Measurements from ENCODE around the gene FNBP1L.

FNBP1L gene

GRCh38 chr1:93442741-93443140 is 5.2 kb upstream of the FNBP1L start:
- H3K4me1 ChIP-seq (ENCODE audit: control insufficient read depth, insufficient read depth, low read length): no peaks in the 10 kb centered on the region
- no peaks in the 10 kb centered on the region for H3K9me3 ChIP-seq (ENCODE audit: control insufficient read depth in 2 of 2, low read length in 2 of 2)
- no peaks in the 10 kb centered on the region for H3K36me3 ChIP-seq (ENCODE audit: control insufficient read depth in 2 of 2, insufficient read depth in 2 of 2, low read length in 2 of 2)
- H3K9ac ChIP-seq (ENCODE audit: low read length in 2 of 2): no peak overlapping the region
- peaks cover 0 to 4% of the 10 kb centered on the region in 2 donors for H3K27me3 ChIP-seq (ENCODE audit: control insufficient read depth in 1 of 2, insufficient read depth in 2 of 2, low read length in 2 of 2)
- H3K27ac ChIP-seq (ENCODE audit: low read length): no peak overlapping the region
- H3K4me3 ChIP-seq (ENCODE audit: low read length in 2 of 2): no peak overlapping the region

GRCh38 chr1:93443454-93443853 is 4.5 kb upstream of the FNBP1L start:
- H3K36me3 ChIP-seq (ENCODE audit: control insufficient read depth in 2 of 2, insufficient read depth in 2 of 2, low read length in 2 of 2): no peaks in the 10 kb centered on the region
- H3K4me1 ChIP-seq (ENCODE audit: control insufficient read depth, insufficient read depth, low read length): peaks cover 2% of the 10 kb centered on the region
- H3K27ac ChIP-seq (ENCODE audit: low read length): no peak overlapping the region
- H3K27me3 ChIP-seq (ENCODE audit: control insufficient read depth in 1 of 2, insufficient read depth in 2 of 2, low read length in 2 of 2): peaks cover 0 to 10% of the 10 kb centered on the region in 2 donors
- H3K9ac ChIP-seq (ENCODE audit: low read length in 2 of 2): no peak overlapping the region
- H3K9me3 ChIP-seq (ENCODE audit: control insufficient read depth in 2 of 2, low read length in 2 of 2): no peaks in the 10 kb centered on the region
- no peak overlapping the region for H3K4me3 ChIP-seq (ENCODE audit: low read length in 2 of 2)

GRCh38 chr1:93446837-93447451 is 974 bp upstream of the FNBP1L start:
- Histone ChIP-seq H3K4me3 (ENCODE audit: low read length in 2 of 2) (peak overlapping the region in 1 of 2 donors; percentile 78), H3K36me3 (ENCODE audit: control insufficient read depth in 2 of 2, insufficient read depth in 2 of 2, low read length in 2 of 2) (no peaks in the 10 kb centered on the region), H3K9ac (ENCODE audit: low read length in 2 of 2) (no peak overlapping the region), H3K27me3 (ENCODE audit: control insufficient read depth in 1 of 2, insufficient read depth in 2 of 2, low read length in 2 of 2) (peaks cover 13 to 32% of the 10 kb centered on the region in 2 donors), H3K4me1 (ENCODE audit: control insufficient read depth, insufficient read depth, low read length) (peaks cover 9% of the 10 kb centered on the region), H3K9me3 (ENCODE audit: control insufficient read depth in 2 of 2, low read length in 2 of 2) (no peaks in the 10 kb centered on the region), H3K27ac (ENCODE audit: low read length) (no peak overlapping the region)

GRCh38 chr1:93448292-93448982 is 519 bp downstream of the FNBP1L start:
- H3K9ac ChIP-seq (ENCODE audit: low read length in 2 of 2): peak overlapping the region; percentile 41 to 43
- no peaks in the 10 kb centered on the region for H3K9me3 ChIP-seq (ENCODE audit: control insufficient read depth in 2 of 2, low read length in 2 of 2)
- peaks cover 16 to 46% of the 10 kb centered on the region in 2 donors for H3K27me3 ChIP-seq (ENCODE audit: control insufficient read depth in 1 of 2, insufficient read depth in 2 of 2, low read length in 2 of 2)
- H3K4me1 ChIP-seq (ENCODE audit: control insufficient read depth, insufficient read depth, low read length): peaks cover 9% of the 10 kb centered on the region
- peak overlapping the region; percentile 70 to 78 for H3K4me3 ChIP-seq (ENCODE audit: low read length in 2 of 2)
- no peaks in the 10 kb centered on the region for H3K36me3 ChIP-seq (ENCODE audit: control insufficient read depth in 2 of 2, insufficient read depth in 2 of 2, low read length in 2 of 2)
- no peak overlapping the region for H3K27ac ChIP-seq (ENCODE audit: low read length)

- no peaks in the 10 kb centered on the region for H3K9me3 ChIP-seq (ENCODE audit: control insufficient read depth in 2 of 2, low read length in 2 of 2)
- peaks cover 9% of the 10 kb centered on the region for H3K4me1 ChIP-seq (ENCODE audit: control insufficient read depth, insufficient read depth, low read length)
- H3K36me3 ChIP-seq (ENCODE audit: control insufficient read depth in 2 of 2, insufficient read depth in 2 of 2, low read length in 2 of 2): no peaks in the 10 kb centered on the region
- peak overlapping the region; percentile 70 to 78 for H3K4me3 ChIP-seq (ENCODE audit: low read length in 2 of 2)
- peak overlapping the region in 1 of 2 donors; percentile 38 for H3K9ac ChIP-seq (ENCODE audit: low read length in 2 of 2)
- H3K27ac ChIP-seq (ENCODE audit: low read length): no peak overlapping the region
- H3K27me3 ChIP-seq (ENCODE audit: control insufficient read depth in 1 of 2, insufficient read depth in 2 of 2, low read length in 2 of 2): peaks cover 16 to 52% of the 10 kb centered on the region in 2 donors
Measured at GRCh38 chr1:93448983-93449804, 1.3 kb downstream of the FNBP1L start.

- Histone ChIP-seq H3K27me3 (ENCODE audit: control insufficient read depth in 1 of 2, insufficient read depth in 2 of 2, low read length in 2 of 2) (peaks cover 16 to 52% of the 10 kb centered on the region in 2 donors), H3K27ac (ENCODE audit: low read length) (no peak overlapping the region), H3K36me3 (ENCODE audit: control insufficient read depth in 2 of 2, insufficient read depth in 2 of 2, low read length in 2 of 2) (no peaks in the 10 kb centered on the region), H3K4me3 (ENCODE audit: low read length in 2 of 2) (no peak overlapping the region), H3K9ac (ENCODE audit: low read length in 2 of 2) (no peak overlapping the region), H3K9me3 (ENCODE audit: control insufficient read depth in 2 of 2, low read length in 2 of 2) (no peaks in the 10 kb centered on the region), H3K4me1 (ENCODE audit: control insufficient read depth, insufficient read depth, low read length) (peaks cover 9% of the 10 kb centered on the region)
Measured at GRCh38 chr1:93450321-93450720, 2.4 kb downstream of the FNBP1L start.

GRCh38 chr1:93453911-93454310 is 6.0 kb downstream of the FNBP1L start:
- no peaks in the 10 kb centered on the region for H3K9me3 ChIP-seq (ENCODE audit: control insufficient read depth in 2 of 2, low read length in 2 of 2)
- no peaks in the 10 kb centered on the region for H3K36me3 ChIP-seq (ENCODE audit: control insufficient read depth in 2 of 2, insufficient read depth in 2 of 2, low read length in 2 of 2)
- H3K27me3 ChIP-seq (ENCODE audit: control insufficient read depth in 1 of 2, insufficient read depth in 2 of 2, low read length in 2 of 2): peaks cover 14 to 37% of the 10 kb centered on the region in 2 donors
- no peak overlapping the region for H3K4me3 ChIP-seq (ENCODE audit: low read length in 2 of 2)
- H3K27ac ChIP-seq (ENCODE audit: low read length): no peak overlapping the region
- H3K9ac ChIP-seq (ENCODE audit: low read length in 2 of 2): no peak overlapping the region
- peaks cover 5% of the 10 kb centered on the region for H3K4me1 ChIP-seq (ENCODE audit: control insufficient read depth, insufficient read depth, low read length)

GRCh38 chr1:93459126-93459525 is 11.2 kb downstream of the FNBP1L start:
- Histone ChIP-seq H3K4me3 (ENCODE audit: low read length in 2 of 2) (no peak overlapping the region), H3K27me3 (ENCODE audit: control insufficient read depth in 1 of 2, insufficient read depth in 2 of 2, low read length in 2 of 2) (no peaks in the 10 kb centered on the region), H3K9ac (ENCODE audit: low read length in 2 of 2) (no peak overlapping the region), H3K9me3 (ENCODE audit: control insufficient read depth in 2 of 2, low read length in 2 of 2) (peaks cover 0 to 5% of the 10 kb centered on the region in 2 donors), H3K4me1 (ENCODE audit: control insufficient read depth, insufficient read depth, low read length) (no peaks in the 10 kb centered on the region), H3K36me3 (ENCODE audit: control insufficient read depth in 2 of 2, insufficient read depth in 2 of 2, low read length in 2 of 2) (no peaks in the 10 kb centered on the region), H3K27ac (ENCODE audit: low read length) (no peak overlapping the region)

GRCh38 chr1:93461236-93461635 is 13.3 kb downstream of the FNBP1L start:
- H3K4me3 ChIP-seq (ENCODE audit: low read length in 2 of 2): no peak overlapping the region
- H3K9ac ChIP-seq (ENCODE audit: low read length in 2 of 2): no peak overlapping the region
- peaks cover 0 to 5% of the 10 kb centered on the region in 2 donors for H3K9me3 ChIP-seq (ENCODE audit: control insufficient read depth in 2 of 2, low read length in 2 of 2)
- H3K27me3 ChIP-seq (ENCODE audit: control insufficient read depth in 1 of 2, insufficient read depth in 2 of 2, low read length in 2 of 2): no peaks in the 10 kb centered on the region
- no peak overlapping the region for H3K27ac ChIP-seq (ENCODE audit: low read length)
- no peaks in the 10 kb centered on the region for H3K4me1 ChIP-seq (ENCODE audit: control insufficient read depth, insufficient read depth, low read length)
- no peaks in the 10 kb centered on the region for H3K36me3 ChIP-seq (ENCODE audit: control insufficient read depth in 2 of 2, insufficient read depth in 2 of 2, low read length in 2 of 2)

- Histone ChIP-seq H3K9me3 (ENCODE audit: control insufficient read depth in 2 of 2, low read length in 2 of 2) (peaks cover 0 to 5% of the 10 kb centered on the region in 2 donors), H3K4me3 (ENCODE audit: low read length in 2 of 2) (no peak overlapping the region), H3K27ac (ENCODE audit: low read length) (no peak overlapping the region), H3K36me3 (ENCODE audit: control insufficient read depth in 2 of 2, insufficient read depth in 2 of 2, low read length in 2 of 2) (no peaks in the 10 kb centered on the region), H3K9ac (ENCODE audit: low read length in 2 of 2) (no peak overlapping the region), H3K4me1 (ENCODE audit: control insufficient read depth, insufficient read depth, low read length) (no peaks in the 10 kb centered on the region), H3K27me3 (ENCODE audit: control insufficient read depth in 1 of 2, insufficient read depth in 2 of 2, low read length in 2 of 2) (no peaks in the 10 kb centered on the region)
Measured at GRCh38 chr1:93463960-93464359, 16.0 kb downstream of the FNBP1L start.
